Caco-2 (cell line): ENCODE results near the gene ALDOA. TPM values are rescaled to one million over a fixed set of nuclear protein-coding genes. Genes with fewer than 3 reads are reported as not detected.

Source experiments
- BruUV-seq: library from RNA; stranded (reverse); fragments of 400-500 nt; replicated peaks from 2 replicates; lab custom pipeline; 2021; lab: Mats Ljungman, UMichigan
- CTCF ChIA-PET: fragments of 300-600 bp; sonication (Branson Sonifier 250); formaldehyde crosslinking; loops from one replicate; lab custom pipeline; 2022; ENCODE audit warnings: antibody characterized with exemption; lab: Charles Lee
- POLR2A ChIA-PET: fragments of 300-600 bp; sonication (Branson Sonifier 250); formaldehyde crosslinking; loops from one replicate; lab custom pipeline; 2022; ENCODE audit warnings: antibody characterized with exemption; lab: Charles Lee
- DNase-seq, 2 experiments: peaks; one replicate each; pipeline versions ENCODE4 v3.0.0 to v3.0.0-alpha.2; 2020 to 2022
- H3K27me3 ChIP-seq: replicated peaks from 2 replicates; pipeline ENCODE4 v1.6.0; 2011; ENCODE audit warnings: low read length; ENCODE audit not compliant: control insufficient read depth, insufficient read depth
- H3K36me3 ChIP-seq: 2 replicates; pipeline ENCODE4 v1.5.1; 2011; ENCODE audit warnings: low read length; ENCODE audit not compliant: control insufficient read depth, insufficient read depth
- H3K4me1 ChIP-seq: fragments of 250-450 bp; sonication (Bioruptor Pico); 2 replicates; pipeline ENCODE4 v1.5.1; 2020; ENCODE audit warnings: mild to moderate bottlenecking
- H3K4me3 ChIP-seq: 2 replicates; pipeline ENCODE4 v1.5.1; 2011; ENCODE audit warnings: low read depth, mild to moderate bottlenecking, control low read depth, low read length
- H3K9me3 ChIP-seq: fragments of 250-450 bp; sonication (Bioruptor Pico); 2 replicates; pipeline ENCODE4 v1.5.1; 2020; ENCODE audit warnings: mild to moderate bottlenecking, moderate library complexity
- H3K27ac Mint-ChIP-seq: one replicate; pipeline ENCODE4 v1.8.0; 2022; ENCODE audit warnings: mixed read lengths; ENCODE audit not compliant: unreplicated experiment
- H3K27me3 Mint-ChIP-seq: one replicate; pipeline ENCODE4 v1.8.0; 2022; ENCODE audit warnings: mixed read lengths; ENCODE audit not compliant: insufficient read depth, unreplicated experiment
- H3K36me3 Mint-ChIP-seq: one replicate; pipeline ENCODE4 v1.8.0; 2022; ENCODE audit warnings: mild to moderate bottlenecking, mixed read lengths; ENCODE audit not compliant: insufficient read depth, unreplicated experiment
- H3K4me1 Mint-ChIP-seq: one replicate; pipeline ENCODE4 v1.8.0; 2022; ENCODE audit warnings: low read depth, mixed read lengths; ENCODE audit not compliant: unreplicated experiment
- H3K4me3 Mint-ChIP-seq: one replicate; pipeline ENCODE4 v1.8.0; 2022; ENCODE audit warnings: mild to moderate bottlenecking, moderate library complexity, mixed read lengths; ENCODE audit not compliant: unreplicated experiment
- H3K9me3 Mint-ChIP-seq: one replicate; pipeline ENCODE4 v1.8.0; 2022; ENCODE audit warnings: mixed read lengths; ENCODE audit not compliant: unreplicated experiment
- intact Hi-C: fragments of 100-400 bp; cut with micrococcal nuclease; formaldehyde crosslinking; loops from one replicate; pipeline ENCODE4 v1.10.0; 2022; ENCODE audit not compliant: unreplicated experiment
- total RNA-seq: library from RNA; stranded (reverse); gene quantifications from 2 replicates; pipeline ENCODE4 v1.2.3, GENCODE V29; 2022
- TF ChIP-seq, protein P1 (sequence below), 2 experiments: fragments of 200-600 bp in 1 of 2; IDR thresholded peaks; 1 replicate in 1 of 2; 2 replicates in 1 of 2; pipeline versions ENCODE4 v1.5.1 to v1.8.0; 2011 to 2022; ENCODE audit warnings: antibody characterized with exemption in 1 of 2, control low read depth in 1 of 2, inconsistent platforms in 1 of 2, low read depth in 1 of 2, low read length in 1 of 2, mild to moderate bottlenecking in 1 of 2, moderate library complexity in 1 of 2; ENCODE audit not compliant: insufficient read depth in 1 of 2, severe bottlenecking in 1 of 2, unreplicated experiment in 1 of 2

Gene ALDOA
- total RNA-seq, 1 experiment from 2014 or later, result 675 TPM

GRCh38 chr16:30054959-30055553, 10.5 kb upstream of the ALDOA start:
- ChIA-PET CTCF (interaction anchor here (1.2 kb wide), 1 partner anchor 12 kb away, joined by 3 read pairs; no protein-coding TSS in a partner anchor), POLR2A (interaction anchor here (1.6 kb wide), 1 partner anchor 10 kb away, joined by 7 read pairs; the partner anchor contains the start of gene ALDOA)
- intact Hi-C loops, result no loop called here
- Histone ChIP-seq H3K27me3 (no peaks in the 10 kb centered on the region), H3K36me3 (no peaks in the 10 kb centered on the region), H3K4me1 (peaks cover 5% of the 10 kb centered on the region; the same call in 1 of the 2 replicates), H3K9me3 (no peaks in the 10 kb centered on the region), H3K4me3 (no peak overlapping the region)
- peaks cover 19% of the 10 kb centered on the region for H3K36me3 Mint-ChIP-seq
- BruUV-seq, result no TSS peak
- TF ChIP-seq, protein P1, sequence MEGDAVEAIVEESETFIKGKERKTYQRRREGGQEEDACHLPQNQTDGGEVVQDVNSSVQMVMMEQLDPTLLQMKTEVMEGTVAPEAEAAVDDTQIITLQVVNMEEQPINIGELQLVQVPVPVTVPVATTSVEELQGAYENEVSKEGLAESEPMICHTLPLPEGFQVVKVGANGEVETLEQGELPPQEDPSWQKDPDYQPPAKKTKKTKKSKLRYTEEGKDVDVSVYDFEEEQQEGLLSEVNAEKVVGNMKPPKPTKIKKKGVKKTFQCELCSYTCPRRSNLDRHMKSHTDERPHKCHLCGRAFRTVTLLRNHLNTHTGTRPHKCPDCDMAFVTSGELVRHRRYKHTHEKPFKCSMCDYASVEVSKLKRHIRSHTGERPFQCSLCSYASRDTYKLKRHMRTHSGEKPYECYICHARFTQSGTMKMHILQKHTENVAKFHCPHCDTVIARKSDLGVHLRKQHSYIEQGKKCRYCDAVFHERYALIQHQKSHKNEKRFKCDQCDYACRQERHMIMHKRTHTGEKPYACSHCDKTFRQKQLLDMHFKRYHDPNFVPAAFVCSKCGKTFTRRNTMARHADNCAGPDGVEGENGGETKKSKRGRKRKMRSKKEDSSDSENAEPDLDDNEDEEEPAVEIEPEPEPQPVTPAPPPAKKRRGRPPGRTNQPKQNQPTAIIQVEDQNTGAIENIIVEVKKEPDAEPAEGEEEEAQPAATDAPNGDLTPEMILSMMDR (IDR thresholded peaks at IDR 0.05; ENCODE audit: insufficient read depth in 1 of 2, low read depth in 1 of 2, low read length in 1 of 2, severe bottlenecking in 1 of 2, unreplicated experiment in 1 of 2), result peak; percentile 24 to 37
- H3K4me1 Mint-ChIP-seq, result peaks cover 8% of the 10 kb centered on the region
- peak overlapping the region; percentile 7 for H3K4me3 Mint-ChIP-seq
- no peaks in the 10 kb centered on the region for H3K27me3 Mint-ChIP-seq
- no peak overlapping the region for H3K27ac Mint-ChIP-seq
- peak in 1 of 2 experiments; percentile 47 for DNase-seq
- H3K9me3 Mint-ChIP-seq, result no peaks in the 10 kb centered on the region

- Mint-ChIP-seq H3K4me1 (peaks cover 6% of the 10 kb centered on the region), H3K27ac (no peak overlapping the region), H3K9me3 (no peaks in the 10 kb centered on the region), H3K27me3 (no peaks in the 10 kb centered on the region), H3K36me3 (peaks cover 16% of the 10 kb centered on the region), H3K4me3 (no peak overlapping the region)
- BruUV-seq, result no TSS peak
- Histone ChIP-seq H3K4me1 (peaks cover 4% of the 10 kb centered on the region; the same call in 1 of the 2 replicates), H3K4me3 (no peak overlapping the region), H3K36me3 (no peaks in the 10 kb centered on the region), H3K9me3 (no peaks in the 10 kb centered on the region), H3K27me3 (no peaks in the 10 kb centered on the region)
- ChIA-PET CTCF (no interaction called here), POLR2A (no interaction called here)
- intact Hi-C loops, result loop anchor here (10.0 kb wide), 1 partner anchor 344 kb away; the partner anchor contains the start of gene ZNF771
- no peak for DNase-seq
- TF ChIP-seq, protein P1 (IDR thresholded peaks at IDR 0.05; ENCODE audit: insufficient read depth in 1 of 2, low read depth in 1 of 2, low read length in 1 of 2, severe bottlenecking in 1 of 2, unreplicated experiment in 1 of 2), result no peak
Measured at GRCh38 chr16:30060346-30060745, 5.2 kb upstream of the ALDOA start.

GRCh38 chr16:30060836-30061554, 4.6 kb upstream of the ALDOA start:
- CTCF ChIA-PET, result no interaction called here
- Mint-ChIP-seq H3K4me3 (no peak overlapping the region), H3K9me3 (no peaks in the 10 kb centered on the region), H3K36me3 (peaks cover 22% of the 10 kb centered on the region), H3K4me1 (peaks cover 6% of the 10 kb centered on the region), H3K27me3 (no peaks in the 10 kb centered on the region), H3K27ac (no peak overlapping the region)
- H3K4me1 ChIP-seq, result peaks cover 4% of the 10 kb centered on the region; the same call in 1 of the 2 replicates
- no peaks in the 10 kb centered on the region for H3K36me3 ChIP-seq
- POLR2A ChIA-PET, result no interaction called here
- intact Hi-C loops, result loop anchor here (10.0 kb wide), 1 partner anchor 344 kb away; the partner anchor contains the start of gene ZNF771
- BruUV-seq, result no TSS peak
- H3K27me3 ChIP-seq, result no peaks in the 10 kb centered on the region
- H3K9me3 ChIP-seq, result no peaks in the 10 kb centered on the region
- no peak overlapping the region for H3K4me3 ChIP-seq
- DNase-seq, result no peak
- TF ChIP-seq, protein P1 (IDR thresholded peaks at IDR 0.05; ENCODE audit: insufficient read depth in 1 of 2, low read depth in 1 of 2, low read length in 1 of 2, severe bottlenecking in 1 of 2, unreplicated experiment in 1 of 2), result no peak
